Kidney epithelial cell (primary cell): Measurements from ENCODE around the gene PRX. TPM values are rescaled to one million over a fixed set of nuclear protein-coding genes. Genes with fewer than 3 reads are reported as not detected.

ENCODE experiments used
- DNase-seq: peaks from one replicate; pipeline ENCODE4 v3.0.0-alpha.2; 2010; ENCODE audit warnings: low read depth
- H3K27me3 ChIP-seq: 2 replicates; pipeline ENCODE4 v1.6.0; 2011; ENCODE audit warnings: low read length; ENCODE audit not compliant: control insufficient read depth, insufficient read depth
- H3K36me3 ChIP-seq: 2 replicates; pipeline ENCODE4 v1.5.1; 2011; ENCODE audit warnings: low read length; ENCODE audit not compliant: control insufficient read depth, insufficient read depth
- H3K4me3 ChIP-seq: 2 replicates; pipeline ENCODE4 v1.5.1; 2011; ENCODE audit warnings: low read depth, mild to moderate bottlenecking, control low read depth, low read length
- total RNA-seq: library from RNA; depleted of rRNA; stranded (reverse); fragments of >200 nt; gene quantifications from 2 replicates; pipeline ENCODE4 v1.2.3, GENCODE V29; 2015
- TF ChIP-seq, protein P1 (sequence below): IDR thresholded peaks from 2 replicates; pipeline ENCODE4 v1.5.1; 2011; ENCODE audit warnings: mild to moderate bottlenecking, moderate library complexity, low read length, control low read depth, inconsistent platforms; ENCODE audit not compliant: insufficient read depth, poor library complexity, severe bottlenecking

Gene PRX
- total RNA-seq, 1 donor from 2014 or later = 2.7 TPM

DNA sequence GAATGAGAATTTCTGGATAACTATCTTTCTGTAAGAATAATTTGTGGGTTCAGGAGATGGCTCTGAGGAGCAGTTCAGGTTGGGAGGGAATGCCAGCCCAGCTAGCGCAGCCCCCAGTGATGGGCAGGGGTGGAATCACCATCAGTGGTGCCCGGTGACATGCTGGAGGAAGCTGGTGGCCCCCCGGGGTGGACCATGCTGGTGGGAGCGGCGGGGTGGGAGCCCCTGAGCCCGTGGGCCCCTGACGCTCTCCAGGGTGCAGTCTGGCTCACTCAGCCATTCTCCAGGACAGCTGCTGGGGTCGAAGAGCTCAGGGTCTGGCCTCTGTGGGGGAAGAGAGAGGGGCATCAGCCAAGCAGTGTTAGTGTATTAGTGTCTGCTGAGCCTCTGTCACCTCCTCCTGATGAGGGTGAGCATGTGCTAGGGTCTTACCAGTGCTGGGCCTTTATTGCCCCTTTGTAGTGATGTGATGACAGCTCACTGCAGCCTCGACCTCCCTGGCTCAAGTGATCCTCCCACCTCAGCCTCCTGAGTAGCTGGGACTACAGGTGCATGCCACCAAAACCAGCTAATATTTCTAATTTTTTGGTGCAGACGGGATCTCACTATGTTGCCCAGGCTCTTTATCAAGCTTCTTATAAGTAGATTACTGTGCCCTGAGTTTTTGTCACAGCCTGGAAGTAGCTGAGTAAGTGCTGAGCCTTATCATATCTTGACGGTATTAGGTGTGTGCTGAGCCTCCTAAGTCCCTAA lies 33.6 kb downstream of the PRX start:
- TF ChIP-seq, protein P1, sequence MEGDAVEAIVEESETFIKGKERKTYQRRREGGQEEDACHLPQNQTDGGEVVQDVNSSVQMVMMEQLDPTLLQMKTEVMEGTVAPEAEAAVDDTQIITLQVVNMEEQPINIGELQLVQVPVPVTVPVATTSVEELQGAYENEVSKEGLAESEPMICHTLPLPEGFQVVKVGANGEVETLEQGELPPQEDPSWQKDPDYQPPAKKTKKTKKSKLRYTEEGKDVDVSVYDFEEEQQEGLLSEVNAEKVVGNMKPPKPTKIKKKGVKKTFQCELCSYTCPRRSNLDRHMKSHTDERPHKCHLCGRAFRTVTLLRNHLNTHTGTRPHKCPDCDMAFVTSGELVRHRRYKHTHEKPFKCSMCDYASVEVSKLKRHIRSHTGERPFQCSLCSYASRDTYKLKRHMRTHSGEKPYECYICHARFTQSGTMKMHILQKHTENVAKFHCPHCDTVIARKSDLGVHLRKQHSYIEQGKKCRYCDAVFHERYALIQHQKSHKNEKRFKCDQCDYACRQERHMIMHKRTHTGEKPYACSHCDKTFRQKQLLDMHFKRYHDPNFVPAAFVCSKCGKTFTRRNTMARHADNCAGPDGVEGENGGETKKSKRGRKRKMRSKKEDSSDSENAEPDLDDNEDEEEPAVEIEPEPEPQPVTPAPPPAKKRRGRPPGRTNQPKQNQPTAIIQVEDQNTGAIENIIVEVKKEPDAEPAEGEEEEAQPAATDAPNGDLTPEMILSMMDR = no peak
- H3K27me3 ChIP-seq = peaks cover 3% of the 10 kb centered on the region
- no peak overlapping the region for H3K4me3 ChIP-seq
- H3K36me3 ChIP-seq = no peaks in the 10 kb centered on the region
- DNase-seq = no peak

DNA sequence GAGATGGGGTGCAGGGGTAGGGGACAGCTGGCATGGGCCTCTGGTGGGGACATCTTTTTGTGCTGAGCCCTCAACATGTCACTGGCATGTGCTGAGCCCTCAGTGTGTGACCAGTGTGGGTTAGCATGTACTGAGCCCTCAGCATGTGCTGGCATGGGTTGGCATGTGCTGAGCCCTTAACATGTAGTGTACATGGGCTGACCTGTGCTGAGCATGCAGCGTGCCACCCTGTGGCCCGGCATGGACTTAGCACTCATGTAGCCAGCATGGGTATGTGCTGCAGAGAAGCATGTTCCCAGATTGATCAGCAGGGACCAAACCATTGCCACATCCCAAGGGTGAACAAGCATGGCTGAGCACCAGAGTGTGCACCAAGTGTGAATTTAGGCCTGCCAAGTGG lies 34.7 kb downstream of the PRX start:
- TF ChIP-seq, protein P1 = no peak
- Histone ChIP-seq H3K36me3 (no peaks in the 10 kb centered on the region), H3K4me3 (no peak overlapping the region), H3K27me3 (no peaks in the 10 kb centered on the region)
- no peak for DNase-seq

DNA sequence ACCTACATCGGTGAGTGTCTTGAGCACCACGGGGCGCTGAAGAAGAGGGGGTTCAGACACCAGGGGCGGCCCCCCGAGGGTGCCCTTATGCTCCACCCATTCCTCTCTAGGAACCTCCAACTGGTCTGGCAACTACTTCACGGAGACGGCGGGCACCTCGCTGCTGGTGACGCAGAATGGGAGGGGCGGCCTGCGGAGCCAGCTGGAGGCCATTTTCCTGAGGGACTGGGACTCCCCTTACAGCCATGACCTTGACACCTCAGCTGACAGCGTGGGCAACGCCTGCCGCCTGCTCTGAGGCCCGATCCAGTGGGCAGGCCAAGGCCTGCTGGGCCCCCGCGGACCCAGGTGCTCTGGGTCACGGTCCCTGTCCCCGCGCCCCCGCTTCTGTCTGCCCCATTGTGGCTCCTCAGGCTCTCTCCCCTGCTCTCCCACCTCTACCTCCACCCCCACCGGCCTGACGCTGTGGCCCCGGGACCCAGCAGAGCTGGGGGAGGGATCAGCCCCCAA lies 35.2 kb downstream of the PRX start:
- no peak for DNase-seq
- TF ChIP-seq, protein P1 = no peak
- H3K4me3 ChIP-seq = no peak overlapping the region

DNA sequence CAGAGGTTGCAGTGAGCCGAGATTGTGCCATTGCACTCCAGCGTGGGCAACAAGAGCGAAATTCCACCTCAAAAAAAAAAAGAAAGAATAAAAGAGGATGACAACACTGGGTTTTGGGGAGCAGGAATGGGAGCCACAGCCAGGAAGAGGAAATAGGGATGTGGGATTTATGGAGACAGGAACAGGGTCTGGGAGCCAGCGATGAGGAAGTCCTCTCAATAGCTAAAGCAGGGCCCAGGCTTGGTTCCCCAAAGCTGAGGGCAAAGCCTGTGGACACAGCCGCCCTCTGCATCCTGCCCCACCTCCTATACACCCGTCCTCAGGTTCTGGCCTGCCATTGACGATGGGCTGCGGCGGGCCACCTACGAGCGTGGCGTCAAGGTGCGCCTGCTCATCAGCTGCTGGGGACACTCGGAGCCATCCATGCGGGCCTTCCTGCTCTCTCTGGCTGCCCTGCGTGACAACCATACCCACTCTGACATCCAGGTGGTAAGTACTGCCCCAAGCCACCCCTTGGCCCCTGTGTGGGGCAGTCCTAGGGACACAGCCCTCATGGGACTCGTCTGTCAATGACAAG lies 36.8 kb downstream of the PRX start:
- no peak overlapping the region for H3K4me3 ChIP-seq
- no peaks in the 10 kb centered on the region for H3K27me3 ChIP-seq
- no peak for DNase-seq
- no peaks in the 10 kb centered on the region for H3K36me3 ChIP-seq
- TF ChIP-seq, protein P1 = no peak

More for the DNA sequence above, 35.2 kb downstream of the PRX start:
- Histone ChIP-seq H3K36me3 (no peaks in the 10 kb centered on the region), H3K27me3 (no peaks in the 10 kb centered on the region)

DNA sequence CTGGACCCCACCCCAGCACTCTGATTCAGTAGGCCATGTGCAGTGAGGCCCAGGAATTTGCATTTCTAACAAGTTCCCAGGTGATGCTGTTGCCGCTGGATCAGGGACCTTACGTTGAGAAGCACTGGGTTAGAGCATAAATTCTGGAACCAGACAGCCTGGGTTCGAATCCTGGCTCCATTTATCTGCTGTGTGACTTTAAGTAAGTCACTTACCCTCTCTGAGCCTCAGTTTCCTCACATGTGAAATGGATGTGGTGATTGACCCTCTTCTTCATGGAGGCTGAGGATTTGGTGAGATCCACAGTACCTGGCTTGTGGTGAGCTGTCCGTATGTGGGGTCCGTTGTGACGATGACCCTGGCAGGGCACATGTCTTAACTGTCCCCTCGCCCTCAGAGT lies 39.1 kb downstream of the PRX start:
- Histone ChIP-seq H3K4me3 (no peak overlapping the region), H3K36me3 (no peaks in the 10 kb centered on the region), H3K27me3 (no peaks in the 10 kb centered on the region)
- TF ChIP-seq, protein P1 = no peak
- no peak for DNase-seq
